ENCODE data around the gene MRPL17.

The MRPL17 gene

GRCh38 chr11:6681949-6682348 lies 1.2 kb downstream of the MRPL17 start:
- no peak for DNase-seq

DNA sequence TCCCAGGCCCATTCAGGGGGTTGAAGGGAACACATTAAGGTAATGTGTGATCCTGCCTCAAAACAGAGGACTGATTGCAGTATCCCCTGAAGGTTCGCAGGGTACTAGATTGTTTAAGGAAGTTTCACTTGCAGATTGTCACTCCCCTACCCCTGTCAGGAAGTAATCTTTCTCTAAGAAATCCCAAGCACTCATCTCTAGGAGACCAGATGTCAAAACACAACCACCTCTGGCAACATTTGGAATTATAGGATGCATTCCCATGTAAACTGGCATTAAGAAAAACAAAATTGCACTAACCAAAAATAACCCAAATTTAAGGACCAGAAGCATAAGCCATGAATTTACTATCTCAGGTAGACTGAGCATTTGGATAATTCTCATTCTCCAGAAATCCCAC lies 1.6 kb downstream of the MRPL17 start:
- no peak for DNase-seq

GRCh38 chr11:6677018-6677417 lies 6.1 kb downstream of the MRPL17 start:
- no peak for DNase-seq

- no peak for DNase-seq
These were observed 8.3 kb downstream of the MRPL17 start for GRCh38 chr11:6674862-6675261.

DNA sequence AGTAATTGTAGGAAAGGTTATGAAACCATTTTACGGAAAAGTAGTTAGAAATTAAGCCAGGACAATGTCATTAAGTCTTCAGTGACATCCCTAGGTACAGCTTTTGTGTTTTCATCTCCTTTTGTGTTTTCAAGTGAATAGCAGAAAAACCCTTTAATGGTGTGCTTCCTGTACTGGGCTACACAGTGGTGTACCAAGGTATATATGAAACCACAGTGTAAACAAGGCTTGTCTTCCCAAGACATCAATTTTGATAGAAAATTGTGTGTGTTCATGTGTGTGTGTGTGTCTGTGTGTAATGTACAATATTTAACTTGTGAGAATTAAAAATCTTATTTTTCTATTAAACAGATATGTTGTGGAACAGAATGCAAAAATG lies 8.9 kb downstream of the MRPL17 start:
- no peak for DNase-seq

- no peak for DNase-seq
These were observed 9.5 kb downstream of the MRPL17 start for GRCh38 chr11:6673523-6674218.

- no peak for DNase-seq
These were observed 11.1 kb downstream of the MRPL17 start for GRCh38 chr11:6671991-6672390.

- DNase-seq: peak; percentile 17
These were observed 12.8 kb downstream of the MRPL17 start for GRCh38 chr11:6670202-6670830.

- peak; percentile 40 for DNase-seq
These were observed 15.3 kb downstream of the MRPL17 start for GRCh38 chr11:6667733-6668374.

GRCh38 chr11:6666302-6667183 lies 16.6 kb downstream of the MRPL17 start:
- no peak for DNase-seq

DNA sequence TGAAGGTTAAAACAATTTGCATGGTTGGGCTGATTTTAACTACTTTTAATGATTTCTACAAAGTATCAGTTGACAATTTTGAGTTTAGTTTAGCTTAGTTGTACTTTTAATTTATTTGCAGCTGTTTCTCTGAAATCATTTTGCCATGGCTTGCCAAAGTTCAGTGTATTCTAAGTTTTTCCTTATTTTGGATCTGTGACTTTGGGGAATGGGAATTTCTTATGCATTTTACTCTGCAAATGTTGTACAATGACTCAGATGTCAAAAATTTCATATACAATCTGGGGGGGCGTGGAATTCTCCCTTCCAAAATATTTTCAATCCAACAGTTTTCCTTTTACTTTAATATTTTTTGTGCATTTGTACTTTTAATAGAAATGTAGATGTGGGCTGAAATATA lies 18.6 kb downstream of the MRPL17 start:
- DNase-seq: no peak

GRCh38 chr11:6663794-6664469 lies 19.2 kb downstream of the MRPL17 start:
- DNase-seq: no peak

- DNase-seq: no peak
These were observed 22.4 kb downstream of the MRPL17 start for GRCh38 chr11:6660712-6661111.

DNA sequence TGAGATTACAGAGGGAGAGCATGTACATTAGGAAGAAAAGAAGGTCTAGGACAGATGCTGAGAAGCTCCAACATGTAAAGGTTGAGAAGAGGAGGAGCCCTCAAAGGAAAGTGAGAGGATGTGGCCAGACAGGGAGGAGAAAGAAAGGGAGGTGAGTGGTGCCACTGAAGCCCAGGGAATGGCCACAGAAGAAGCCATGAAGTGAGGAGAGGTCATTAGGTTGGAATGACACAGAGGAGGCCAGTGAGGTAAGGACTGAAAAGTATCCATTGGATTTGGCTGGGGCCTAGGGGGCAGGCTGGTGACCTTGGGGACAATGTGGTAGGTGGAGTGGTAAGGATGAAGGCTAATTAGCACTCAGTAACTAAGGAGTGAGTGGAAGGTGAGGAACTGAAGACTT lies 24.5 kb downstream of the MRPL17 start:
- DNase-seq: no peak

GRCh38 chr11:6657346-6657745 lies 25.8 kb downstream of the MRPL17 start:
- DNase-seq: no peak

GRCh38 chr11:6656936-6657335 lies 26.2 kb downstream of the MRPL17 start:
- no peak for DNase-seq

DNA sequence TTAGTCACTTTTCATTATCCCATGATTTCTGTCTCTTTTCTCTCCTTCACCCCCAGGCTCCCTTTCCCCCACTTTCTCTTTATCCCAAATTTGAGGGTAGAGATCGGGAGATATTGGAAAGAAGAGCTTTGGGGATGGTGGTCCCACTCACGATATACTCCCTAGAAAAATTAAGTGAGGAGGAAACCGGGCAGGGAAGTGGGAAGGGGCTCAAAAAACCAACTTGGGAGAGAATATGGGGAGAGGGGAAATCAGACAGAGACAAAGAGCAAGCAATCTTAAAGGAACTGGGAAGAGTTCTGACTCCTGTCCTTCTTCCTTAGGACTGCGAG lies 26.6 kb downstream of the MRPL17 start:
- no peak for DNase-seq

DNA sequence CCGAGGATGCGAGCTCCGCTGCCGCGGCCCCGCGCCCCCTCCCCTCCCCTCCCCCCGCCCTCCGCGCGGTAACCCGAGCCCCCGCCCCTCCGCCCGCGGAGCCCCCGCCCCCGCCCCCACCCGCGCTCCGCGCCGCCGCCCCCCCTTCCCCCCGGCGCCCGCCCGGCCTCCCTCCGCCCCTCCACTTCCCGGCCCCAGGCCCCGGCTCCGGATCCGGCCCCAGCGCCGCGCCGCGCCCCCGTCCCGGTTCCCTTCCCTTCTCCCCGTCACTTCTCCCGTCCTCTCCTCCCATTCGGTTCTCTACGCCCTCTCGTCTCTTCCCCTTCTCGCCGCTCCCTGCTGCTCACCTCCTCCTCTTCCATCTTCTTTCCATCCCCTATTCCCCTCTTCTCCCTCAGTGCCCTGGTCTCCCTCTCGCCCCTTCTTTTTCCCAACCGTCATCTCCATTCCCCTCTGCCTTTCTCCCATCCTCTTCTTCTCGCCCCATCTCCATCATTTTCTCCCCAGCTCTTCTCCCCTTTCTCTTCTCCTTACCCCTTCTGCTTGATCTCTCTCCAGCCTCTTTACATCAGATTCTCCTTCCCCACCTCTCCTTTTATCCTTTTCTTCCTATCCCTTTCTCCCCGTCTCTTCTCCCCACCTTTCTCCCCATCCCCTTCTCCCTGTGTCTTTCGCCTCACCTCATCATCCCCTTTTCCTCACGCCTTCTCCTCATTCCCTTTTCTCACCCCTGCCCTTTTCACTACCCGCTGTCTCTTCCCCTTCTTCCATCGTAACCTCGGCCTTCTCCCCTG lies 27.2 kb downstream of the MRPL17 start, which contains the start of gene DCHS1:
DCHS1 (minus strand) TSS at position 20 of the 794 bp plus-strand sequence. CDS start 14,196 bp downstream, outside the sequence.
- peak; percentile 68 for DNase-seq

- peak; percentile 56 for DNase-seq
These were observed 27.9 kb downstream of the MRPL17 start for GRCh38 chr11:6655020-6655789.

DNA sequence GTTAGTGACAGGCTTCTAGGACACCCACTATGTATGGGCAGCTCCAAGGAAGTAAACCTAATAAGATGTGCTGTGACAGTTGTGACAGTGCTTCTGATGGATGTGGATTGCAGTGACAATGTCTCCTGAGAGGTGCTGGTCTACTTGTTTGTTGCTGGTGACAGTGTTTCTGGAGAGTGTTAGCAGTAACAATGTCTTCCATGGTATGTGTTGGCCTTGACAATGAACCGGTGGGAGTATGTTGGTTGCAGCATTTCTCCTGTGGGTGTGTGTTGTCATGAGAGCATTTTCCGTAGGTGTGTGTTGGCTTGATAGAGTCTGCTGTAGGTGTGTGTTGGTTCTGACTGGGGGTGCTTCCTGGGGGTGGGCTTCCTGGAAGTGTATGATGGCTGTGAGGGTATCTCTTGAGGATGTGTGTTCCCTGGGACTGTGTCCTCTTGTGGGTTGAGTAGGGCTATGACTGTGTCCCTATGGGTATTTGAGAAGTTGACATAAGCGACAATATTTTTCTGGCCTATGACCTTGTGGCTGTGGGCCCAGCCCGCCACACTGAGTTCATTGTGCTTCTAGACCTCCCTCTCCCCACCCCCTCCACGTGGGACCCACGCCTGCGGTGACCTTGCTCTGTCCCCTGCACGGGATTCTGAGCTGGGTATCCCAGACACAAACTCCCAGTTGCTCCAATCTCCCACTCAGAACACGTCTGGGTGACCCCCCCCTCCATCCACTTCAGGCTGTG lies 28.7 kb downstream of the MRPL17 start:
- DNase-seq: no peak
